OCI-LY1 (cell line): Measurements from ENCODE around the gene PDCD6IP.
A peak's percentile ranks its signal among the peaks of the same experiment; 100 is the strongest.

Experiments
- CTCF ChIP-seq: fragments of 200-600 bp; sonication (generic), shearing (Covaris generic); IDR thresholded peaks from 2 replicates; pipeline ENCODE4 v1.5.1; 2017; ENCODE audit warnings: mild to moderate bottlenecking, antibody characterized with exemption, low read length, moderate library complexity, mixed read lengths
- EZH2 ChIP-seq: fragments of 200-600 bp; sonication (generic), shearing (Covaris generic); IDR thresholded peaks from 2 replicates; pipeline ENCODE4 v1.8.0; 2017; ENCODE audit warnings: borderline replicate concordance, mixed run types, mild to moderate bottlenecking, antibody characterized with exemption, low read length, moderate library complexity, mixed read lengths

GRCh38 chr3:33915796-33916546 lies 117.5 kb downstream of the PDCD6IP start:
- no peak for TF ChIP-seq EZH2
- TF ChIP-seq CTCF = peak; percentile 56
